HepG2 (cell line): ENCODE measurements around the gene MBTPS1. TPM values are rescaled to one million over a fixed set of nuclear protein-coding genes. Genes with fewer than 3 reads are reported as not detected.

Experiments used
- BCL6 ChIP-seq: IDR thresholded peaks from 2 replicates; pipeline ENCODE4 v1.6.1; 2016; ENCODE audit warnings: missing genetic modification reagents, missing compliant biosample characterization
- BRCA1 ChIP-seq: sonication (generic); formaldehyde crosslinking; IDR thresholded peaks from 2 replicates; pipeline ENCODE4 v1.4.0; 2020; ENCODE audit warnings: missing genetic modification reagents
- CEBPB ChIP-seq: IDR thresholded peaks from 2 replicates; pipeline ENCODE4 v1.6.1; 2011; ENCODE audit warnings: low read depth, low read length, improper control_type of control experiment, borderline replicate concordance
- DMAP1 ChIP-seq: IDR thresholded peaks from 2 replicates; pipeline ENCODE4 v1.6.1; 2016
- FUBP1 ChIP-seq: sonication (generic); formaldehyde crosslinking; IDR thresholded peaks from 2 replicates; pipeline ENCODE4 v1.5.1; 2020; ENCODE audit warnings: missing genetic modification reagents, mild to moderate bottlenecking, borderline replicate concordance
- MAZ ChIP-seq, 2 experiments: sonication (generic) in 1 of 2; formaldehyde crosslinking in 1 of 2; IDR thresholded peaks; 2 replicates each; pipeline versions ENCODE4 v1.5.0 to v1.6.1; 2012 to 2020; ENCODE audit warnings: low read depth in 2 of 2, mild to moderate bottlenecking in 2 of 2, borderline replicate concordance in 1 of 2, improper control_type of control experiment in 1 of 2, low read length in 1 of 2, missing genetic modification reagents in 1 of 2, moderate library complexity in 1 of 2
- NAIF1 ChIP-seq: sonication (generic); formaldehyde crosslinking; IDR thresholded peaks from 2 replicates; pipeline ENCODE4 v1.5.0; 2020; ENCODE audit warnings: mild to moderate bottlenecking, missing genetic modification reagents, borderline replicate concordance
- NKX3-1 ChIP-seq: sonication (generic); formaldehyde crosslinking; IDR thresholded peaks from 2 replicates; pipeline ENCODE4 v1.5.0; 2020; ENCODE audit warnings: missing genetic modification reagents
- PAX8 ChIP-seq: sonication (generic); formaldehyde crosslinking; IDR thresholded peaks from 2 replicates; pipeline ENCODE4 v1.8.0; 2022; ENCODE audit warnings: mild to moderate bottlenecking, missing genetic modification reagents, borderline replicate concordance
- RARG ChIP-seq: sonication (generic); formaldehyde crosslinking; IDR thresholded peaks from 2 replicates; pipeline ENCODE4 v1.4.0; 2020; ENCODE audit warnings: low read depth, mild to moderate bottlenecking, missing genetic modification reagents
- RBFOX2 ChIP-seq: fragments of 200-400 bp; formaldehyde crosslinking; IDR thresholded peaks from 2 replicates; pipeline ENCODE4 v1.6.1; 2017; ENCODE audit warnings: low read depth, mild to moderate bottlenecking, low read length
- RFX1 ChIP-seq: fragments of 450-650 bp; IDR thresholded peaks from 2 replicates; pipeline ENCODE4 v1.6.1; 2017
- SAP130 ChIP-seq: IDR thresholded peaks from 2 replicates; pipeline ENCODE4 v1.6.1; 2016; ENCODE audit warnings: low read depth
- SIX4 ChIP-seq: sonication (generic); formaldehyde crosslinking; IDR thresholded peaks from 2 replicates; pipeline ENCODE4 v1.4.0; 2020; ENCODE audit warnings: missing genetic modification reagents
- SMC3 ChIP-seq: IDR thresholded peaks from 2 replicates; pipeline ENCODE4 v1.6.1; 2011; ENCODE audit warnings: low read length, improper control_type of control experiment
- SRSF1 ChIP-seq: fragments of 200-400 bp; formaldehyde crosslinking; optimal IDR thresholded peaks from 2 replicates; pipeline ENCODE3; 2017; ENCODE audit warnings: mild to moderate bottlenecking, low read depth, low read length, moderate library complexity
- SYNCRIP ChIP-seq: fragments of 200-400 bp; formaldehyde crosslinking; IDR thresholded peaks from 2 replicates; pipeline ENCODE4 v1.6.1; 2018; ENCODE audit warnings: mild to moderate bottlenecking, low read depth, low read length; ENCODE audit not compliant: insufficient read depth
- YEATS4 ChIP-seq: sonication (generic); formaldehyde crosslinking; IDR thresholded peaks from 2 replicates; pipeline ENCODE4 v1.4.0; 2020; ENCODE audit warnings: missing genetic modification reagents, borderline replicate concordance
- YY1 ChIP-seq: IDR thresholded peaks from 2 replicates; pipeline ENCODE4 v1.6.1; 2011; ENCODE audit warnings: low read length, low read depth, moderate library complexity, mild to moderate bottlenecking; ENCODE audit not compliant: insufficient read depth, insufficient replicate concordance
- ZNF251 ChIP-seq: sonication (generic); formaldehyde crosslinking; IDR thresholded peaks from 2 replicates; pipeline ENCODE4 v1.9.0; 2021; ENCODE audit warnings: mild to moderate bottlenecking, missing genetic modification reagents
- ZNF280D ChIP-seq: sonication (generic); formaldehyde crosslinking; IDR thresholded peaks from 2 replicates; pipeline ENCODE4 v1.5.1; 2020; ENCODE audit warnings: mild to moderate bottlenecking, missing genetic modification reagents
- ZNF282 ChIP-seq: fragments of 450-650 bp; IDR thresholded peaks from 2 replicates; pipeline ENCODE4 v1.6.1; 2018; ENCODE audit not compliant: partially characterized antibody
- ZNF333 ChIP-seq: sonication (generic); formaldehyde crosslinking; IDR thresholded peaks from 2 replicates; pipeline ENCODE4 v1.4.0; 2020; ENCODE audit warnings: mild to moderate bottlenecking, missing genetic modification reagents, borderline replicate concordance
- ZNF350 ChIP-seq: sonication (generic); formaldehyde crosslinking; IDR thresholded peaks from 2 replicates; pipeline ENCODE4 v1.4.0; 2020; ENCODE audit warnings: mild to moderate bottlenecking, low read depth, missing genetic modification reagents, borderline replicate concordance
- ZNF737 ChIP-seq: sonication (generic); formaldehyde crosslinking; IDR thresholded peaks from 2 replicates; pipeline ENCODE4 v1.5.0; 2020; ENCODE audit warnings: missing genetic modification reagents, mild to moderate bottlenecking, borderline replicate concordance
- ZNF83 ChIP-seq: sonication (generic); formaldehyde crosslinking; IDR thresholded peaks from 2 replicates; pipeline ENCODE4 v1.4.0; 2020; ENCODE audit warnings: missing genetic modification reagents, mild to moderate bottlenecking, borderline replicate concordance
- polyA plus RNA-seq, 8 experiments: library from polyadenylated mRNA; depleted of rRNA in 3 of 8; stranded (reverse) in 7 of 8; unstranded in 1 of 8; fragments of >200 nt; fragmentation: Illumina TruSeq in 4 of 8; extraction: Trizol in 4 of 8; gene quantifications; 2 replicates each; pipeline versions ENCODE4 v1.2.1 to v1.2.3, GENCODE V29; 2011 to 2016; ENCODE audit warnings: low read depth in 4 of 8, missing spikeins in 1 of 8, mixed read lengths in 1 of 8; ENCODE audit not compliant: insufficient read depth in 1 of 8
- total RNA-seq, 5 experiments: library from RNA; depleted of rRNA; stranded (reverse); fragments of >200 nt; fragmentation: Illumina TruSeq; extraction: Trizol; gene quantifications; 2 replicates each; pipeline ENCODE4 v1.2.3, GENCODE V29; 2016; ENCODE audit warnings: low read depth in 1 of 5

Gene MBTPS1
- total and polyA plus RNA-seq, 2 of the 13 experiments (the other 11 are each of a cell fraction or from before 2014, with no cell fraction given) = 56.7 to 91.3 TPM

- no peak for TF ChIP-seq MAZ (IDR thresholded peaks at IDR 0.05; ENCODE audit: borderline replicate concordance, low read depth, low read length)
- TF ChIP-seq MAZ (CRISPR knock-in tag; IDR thresholded peaks at IDR 0.05; ENCODE audit: low read depth) = peak; percentile 76
- no peak for TF ChIP-seq ZNF83
- no peak for TF ChIP-seq ZNF280D
- no peak for TF ChIP-seq ZNF737
- no peak for TF ChIP-seq PAX8 (CRISPR knock-in tag)
- no peak for TF ChIP-seq RARG
- peak; percentile 45 for TF ChIP-seq YY1
- no peak for TF ChIP-seq SIX4 (CRISPR knock-in tag)
- TF ChIP-seq ZNF282 = no peak
- peak; percentile 77; the same call in 1 of the 2 replicates for TF ChIP-seq ZNF333 (CRISPR knock-in tag)
- peak; percentile 71 for TF ChIP-seq YEATS4 (CRISPR knock-in tag)
- no peak for TF ChIP-seq BRCA1
- TF ChIP-seq RFX1 = peak; percentile 99
- TF ChIP-seq RBFOX2 = peak; percentile 75
- TF ChIP-seq SMC3 = no peak
- no peak for TF ChIP-seq NAIF1 (CRISPR knock-in tag)
- no peak for TF ChIP-seq BCL6 (CRISPR knock-in tag)
- TF ChIP-seq ZNF251 = no peak
- TF ChIP-seq NKX3-1 (CRISPR knock-in tag) = 0 out of 2 replicates have a peak, but pooled peaks have one; percentile 44
- peak; percentile 51; the same call in 1 of the 2 replicates for TF ChIP-seq DMAP1 (CRISPR knock-in tag)
- 0 out of 2 replicates have a peak, but pooled peaks have one; percentile 3 for TF ChIP-seq FUBP1 (CRISPR knock-in tag)
- TF ChIP-seq SYNCRIP = no peak
- peak; percentile 15 for TF ChIP-seq SRSF1
- 0 out of 2 replicates have a peak, but pooled peaks have one; percentile 25 for TF ChIP-seq ZNF350 (CRISPR knock-in tag)
- TF ChIP-seq SAP130 (CRISPR knock-in tag) = peak; percentile 99
- no peak for TF ChIP-seq CEBPB
These were observed 28.3 kb upstream of the MBTPS1 start, which contains the start of the genes DNAAF1 and HSDL1 (continued) for GRCh38 chr16:84144859-84145639.
